HG02852 (cell line): ENCODE measurements around the gene NUMA1.

Experiments used
- ATAC-seq: cut with Tn5 transposase; IDR thresholded peaks from one replicate; pipeline ENCODE4 v1.9.1; 2021; ENCODE audit warnings: mild to moderate bottlenecking, moderate library complexity; ENCODE audit not compliant: unreplicated experiment

The NUMA1 gene

GRCh38 chr11:72080326-72081183 lies at the start of gene NUMA1, which contains the start of gene LRRC51:
TSS of gene NUMA1 (minus strand) at chr11:72080542. CDS start at chr11:72035943, 44,599 bp downstream.
TSS of gene LRRC51 (plus strand) at chr11:72080850. CDS start at chr11:72089084, 8,234 bp downstream.
- ATAC-seq, result peak; percentile 97

- no peak for ATAC-seq
Measured at GRCh38 chr11:72129381-72129780, 49.0 kb upstream of the NUMA1 start.

GRCh38 chr11:72127923-72128322 lies 47.6 kb upstream of the NUMA1 start:
- no peak for ATAC-seq

- ATAC-seq, result no peak
Measured at GRCh38 chr11:72125956-72126355, 45.6 kb upstream of the NUMA1 start.

GRCh38 chr11:72124046-72124445 lies 43.7 kb upstream of the NUMA1 start:
- no peak for ATAC-seq

GRCh38 chr11:72123117-72123653 lies 42.8 kb upstream of the NUMA1 start:
- no peak for ATAC-seq

GRCh38 chr11:72122607-72123006 lies 42.3 kb upstream of the NUMA1 start:
- ATAC-seq, result no peak

- ATAC-seq, result no peak
Measured at GRCh38 chr11:72120930-72121329, 40.6 kb upstream of the NUMA1 start.

- ATAC-seq, result no peak
Measured at GRCh38 chr11:72119198-72119597, 38.9 kb upstream of the NUMA1 start.

GRCh38 chr11:72116019-72116755 lies 35.8 kb upstream of the NUMA1 start:
- ATAC-seq, result no peak

GRCh38 chr11:72114570-72114969 lies 34.2 kb upstream of the NUMA1 start:
- ATAC-seq, result no peak

GRCh38 chr11:72112978-72113808 lies 32.9 kb upstream of the NUMA1 start:
- no peak for ATAC-seq

GRCh38 chr11:72112143-72112977 lies 32.0 kb upstream of the NUMA1 start, which contains the start of gene ANAPC15:
TSS of gene ANAPC15 (minus strand) at chr11:72112695. CDS start at chr11:72111276, 1,419 bp downstream.
- peak; percentile 90 for ATAC-seq

- ATAC-seq, result no peak
Measured at GRCh38 chr11:72111300-72112142, 31.2 kb upstream of the NUMA1 start.

- ATAC-seq, result no peak
Measured at GRCh38 chr11:72105888-72106287, 25.5 kb upstream of the NUMA1 start, which contains the start of gene TOMT. TSS of gene TOMT (plus strand) at chr11:72105924. CDS start at chr11:72105952, 28 bp downstream.

- no peak for ATAC-seq
Measured at GRCh38 chr11:72103754-72104167, 23.4 kb upstream of the NUMA1 start.

- ATAC-seq, result peak; percentile 85
Measured at GRCh38 chr11:72102946-72103753, 22.8 kb upstream of the NUMA1 start, which contains the start of gene LAMTOR1. TSS of gene LAMTOR1 (minus strand) at chr11:72103297. CDS start at chr11:72103224, 73 bp downstream.

GRCh38 chr11:72102631-72102945 lies 22.2 kb upstream of the NUMA1 start:
- no peak for ATAC-seq
